H9 (cell line): Measurements from ENCODE around the gene KIAA1328. TPM values are rescaled to one million over a fixed set of nuclear protein-coding genes. Genes with fewer than 3 reads are reported as not detected.

ENCODE experiments used
- DNase-seq: peaks from one replicate; pipeline ENCODE4 v3.0.0-alpha.2; 2017
- H2AFZ ChIP-seq: one replicate; pipeline ENCODE4 v1.6.1; 2013; ENCODE audit warnings: mild to moderate bottlenecking, low read length, control low read depth, moderate library complexity
- H2AK5ac ChIP-seq: 2 replicates; pipeline ENCODE4 v1.6.1; 2013; ENCODE audit warnings: low read length, control low read depth, mixed read lengths; ENCODE audit not compliant: insufficient read length
- H2BK120ac ChIP-seq: one replicate; pipeline ENCODE4 v1.6.1; 2013; ENCODE audit warnings: low read depth, mild to moderate bottlenecking, low read length, control low read depth, inconsistent platforms; ENCODE audit not compliant: poor library complexity, severe bottlenecking
- H2BK12ac ChIP-seq: 2 replicates; pipeline ENCODE4 v1.6.1; 2013; ENCODE audit warnings: low read length, control low read depth, mixed read lengths, low read depth; ENCODE audit not compliant: insufficient read length
- H2BK15ac ChIP-seq: 2 replicates; pipeline ENCODE4 v1.6.1; 2013; ENCODE audit warnings: low read depth, low read length, control low read depth
- H2BK20ac ChIP-seq: one replicate; pipeline ENCODE4 v1.6.1; 2013; ENCODE audit warnings: low read depth, mild to moderate bottlenecking, low read length, control low read depth, inconsistent platforms; ENCODE audit not compliant: poor library complexity, severe bottlenecking
- H2BK5ac ChIP-seq: 2 replicates; pipeline ENCODE4 v1.6.1; 2013; ENCODE audit warnings: low read length, control low read depth, mixed read lengths; ENCODE audit not compliant: insufficient read length
- H3K14ac ChIP-seq: 2 replicates; pipeline ENCODE4 v1.6.1; 2013; ENCODE audit warnings: low read length, control low read depth; ENCODE audit not compliant: insufficient read depth
- H3K18ac ChIP-seq: 2 replicates; pipeline ENCODE4 v1.6.1; 2013; ENCODE audit warnings: low read depth, mild to moderate bottlenecking, mixed read lengths, low read length, control low read depth; ENCODE audit not compliant: insufficient read length
- H3K23ac ChIP-seq: 2 replicates; pipeline ENCODE4 v1.6.1; 2013; ENCODE audit warnings: low read length, control low read depth, mixed read lengths, low read depth; ENCODE audit not compliant: insufficient read length
- H3K23me2 ChIP-seq: 2 replicates; pipeline ENCODE4 v1.6.1; 2013; ENCODE audit warnings: low read depth, mild to moderate bottlenecking, mixed read lengths, low read length, control low read depth; ENCODE audit not compliant: insufficient read length, poor library complexity, severe bottlenecking
- H3K27ac ChIP-seq: 2 replicates; pipeline ENCODE4 v1.5.1; 2013; ENCODE audit warnings: low read length, control low read depth, mixed read lengths, low read depth; ENCODE audit not compliant: insufficient read length
- H3K27me3 ChIP-seq: 2 replicates; pipeline ENCODE4 v1.6.1; 2013; ENCODE audit warnings: low read length, control low read depth, inconsistent platforms; ENCODE audit not compliant: insufficient read depth
- H3K4ac ChIP-seq: 2 replicates; pipeline ENCODE4 v1.6.1; 2013; ENCODE audit warnings: low read depth, mild to moderate bottlenecking, control low read depth, inconsistent platforms, low read length, moderate library complexity
- H3K4me1 ChIP-seq: 2 replicates; pipeline ENCODE4 v1.6.1; 2013; ENCODE audit warnings: low read length, control low read depth, inconsistent platforms; ENCODE audit not compliant: insufficient read depth
- H3K4me2 ChIP-seq: 2 replicates; pipeline ENCODE4 v1.6.1; 2013; ENCODE audit warnings: low read length, control low read depth, mixed read lengths; ENCODE audit not compliant: insufficient read length, insufficient read depth
- H3K56ac ChIP-seq: 2 replicates; pipeline ENCODE4 v1.6.1; 2013; ENCODE audit warnings: low read depth, mild to moderate bottlenecking, mixed read lengths, low read length, control low read depth; ENCODE audit not compliant: insufficient read length
- H3K79me1 ChIP-seq: 2 replicates; pipeline ENCODE4 v1.6.1; 2013; ENCODE audit warnings: low read depth, mild to moderate bottlenecking, moderate library complexity, low read length, control low read depth, inconsistent platforms; ENCODE audit not compliant: insufficient read depth, poor library complexity, severe bottlenecking
- H3K79me2 ChIP-seq: 2 replicates; pipeline ENCODE4 v1.6.1; 2013; ENCODE audit warnings: low read length, control low read depth, inconsistent platforms; ENCODE audit not compliant: insufficient read depth
- H3K9ac ChIP-seq: 2 replicates; pipeline ENCODE4 v1.6.1; 2013; ENCODE audit warnings: low read length, control low read depth, mixed read lengths; ENCODE audit not compliant: insufficient read length; ENCODE audit errors: extremely low read depth
- H3K9me3 ChIP-seq: one replicate; pipeline ENCODE4 v1.6.1; 2013; ENCODE audit warnings: low read depth, low read length, inconsistent platforms; ENCODE audit not compliant: control insufficient read depth
- H3T11ph ChIP-seq: one replicate; pipeline ENCODE4 v1.6.1; 2013; ENCODE audit warnings: mild to moderate bottlenecking, low read length, control low read depth, inconsistent platforms
- H4K20me1 ChIP-seq: one replicate; pipeline ENCODE4 v1.6.1; 2013; ENCODE audit not compliant: control insufficient read depth, insufficient read length, insufficient read depth
- H4K5ac ChIP-seq: 2 replicates; pipeline ENCODE4 v1.6.1; 2013; ENCODE audit warnings: low read depth, mild to moderate bottlenecking, mixed read lengths, low read length, control low read depth; ENCODE audit not compliant: insufficient read length
- H4K8ac ChIP-seq: replicated peaks from 2 replicates; pipeline ENCODE4 v1.6.1; 2013; ENCODE audit warnings: low read length, control low read depth, mixed read lengths, low read depth; ENCODE audit not compliant: insufficient read length
- H4K91ac ChIP-seq: 2 replicates; pipeline ENCODE4 v1.6.1; 2013; ENCODE audit warnings: low read depth, mild to moderate bottlenecking, moderate library complexity, mixed read lengths, low read length, control low read depth; ENCODE audit not compliant: insufficient read length
- H3K27ac Mint-ChIP-seq, 3 experiments: 2 replicates in 2 of 3; 3 replicates in 1 of 3; pipeline ENCODE4 v1.8.0; 2020 to 2021; ENCODE audit warnings: mixed read lengths in 3 of 3, mild to moderate bottlenecking in 1 of 3, moderate library complexity in 1 of 3
- H3K27me3 Mint-ChIP-seq: 2 replicates; pipeline ENCODE4 v1.8.0; 2021; ENCODE audit warnings: low read depth, mild to moderate bottlenecking, moderate library complexity, mixed read lengths
- H3K36me3 Mint-ChIP-seq, 3 experiments: 2 replicates in 2 of 3; 3 replicates in 1 of 3; pipeline ENCODE4 v1.8.0; 2020 to 2021; ENCODE audit warnings: low read depth in 3 of 3, mixed read lengths in 3 of 3; ENCODE audit not compliant: insufficient read depth in 1 of 3
- H3K4me1 Mint-ChIP-seq, 2 experiments: 2 replicates each; pipeline ENCODE4 v1.8.0; 2020; ENCODE audit warnings: mixed read lengths in 2 of 2
- H3K4me3 Mint-ChIP-seq, 2 experiments: 2 replicates in 1 of 2; 3 replicates in 1 of 2; pipeline ENCODE4 v1.8.0; 2020 to 2021; ENCODE audit warnings: mild to moderate bottlenecking in 2 of 2, mixed read lengths in 2 of 2, moderate library complexity in 1 of 2
- H3K9me3 Mint-ChIP-seq, 2 experiments: 2 replicates in 1 of 2; 3 replicates in 1 of 2; pipeline ENCODE4 v1.8.0; 2020; ENCODE audit warnings: mild to moderate bottlenecking in 2 of 2, mixed read lengths in 2 of 2, moderate library complexity in 1 of 2
- WGBS: extraction: QIAGEN DNeasy Blood & Tissue Kit; methylation state at CpG from one replicate; pipeline ENCODE4 v1.1.7; 2013; ENCODE audit warnings: missing lambda C conversion rate, low lambda C conversion rate, mixed read lengths; ENCODE audit not compliant: insufficient read length; ENCODE audit errors: extremely low coverage; 5-methylcytosine and 5-hydroxymethylcytosine counted together
- total RNA-seq: library from RNA; stranded (reverse); gene quantifications from 2 replicates; pipeline ENCODE4 v1.2.1, GENCODE V29; 2021
- TF ChIP-seq, protein P1 (sequence below): fragments of 200-600 bp; sonication (generic); conservative IDR thresholded peaks from 3 replicates; pipeline ENCODE4 v1.8.0; 2021; ENCODE audit warnings: antibody characterized with exemption, mild to moderate bottlenecking

Gene KIAA1328
- total RNA-seq, 1 experiment from 2014 or later = 4.9 TPM

DNA sequence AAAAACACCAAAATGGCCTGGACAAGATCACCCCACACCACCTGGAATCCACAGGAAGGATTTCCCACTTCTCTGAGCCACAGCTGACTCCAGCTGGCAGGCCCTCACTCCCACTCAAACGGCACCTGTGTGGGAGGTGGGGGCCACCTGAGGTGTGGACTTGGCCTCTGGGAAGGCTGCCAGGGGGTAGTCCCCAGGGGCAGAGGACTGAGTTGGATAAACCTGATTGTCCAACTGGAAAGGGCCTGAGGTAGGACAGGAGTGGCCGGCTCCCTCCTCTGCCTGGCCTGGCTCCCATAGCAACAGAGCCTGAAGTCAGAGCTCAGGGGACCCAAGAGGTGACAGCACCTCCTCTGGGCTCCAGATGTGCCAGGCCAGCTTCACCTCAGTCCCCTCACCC, 436.5 kb downstream of the KIAA1328 start:
- Histone ChIP-seq H2AK5ac (no peak overlapping the region), H4K5ac (no peak overlapping the region), H3K14ac (no peak overlapping the region; the same call in 1 of the 2 replicates), H2BK120ac (no peak overlapping the region), H3K23me2 (no peaks in the 10 kb centered on the region), H2BK5ac (no peak overlapping the region), H3K27me3 (no peaks in the 10 kb centered on the region), H2BK15ac (no peak overlapping the region), H3K18ac (no peak overlapping the region), H3K23ac (no peak overlapping the region), H3K4me1 (no peaks in the 10 kb centered on the region), H2BK20ac (no peak overlapping the region), H3K79me2 (no peaks in the 10 kb centered on the region), H3K4me2 (no peak overlapping the region), H3K27ac (no peak overlapping the region), H2BK12ac (no peak overlapping the region), H3K4ac (no peak overlapping the region), H3K56ac (no peak overlapping the region), H3K9me3 (no peaks in the 10 kb centered on the region), H4K8ac (no peak overlapping the region), H2AFZ (no peak overlapping the region), H4K20me1 (no peaks in the 10 kb centered on the region), H4K91ac (no peak overlapping the region), H3K9ac (no peak overlapping the region), H3T11ph (no peak overlapping the region), H3K79me1 (no peaks in the 10 kb centered on the region)
- Mint-ChIP-seq H3K27ac (no peak overlapping the region), H3K4me1 (no peaks in the 10 kb centered on the region), H3K4me3 (no peak overlapping the region; a peak in 1 of 5 replicates), H3K9me3 (peaks cover 0 to 2% of the 10 kb centered on the region in 2 experiments; a peak in 2 of 5 replicates), H3K27me3 (peaks cover 36% of the 10 kb centered on the region), H3K36me3 (no peaks in the 10 kb centered on the region)
- WGBS = no CpG with 5 or more reads among the region's 2 CpGs
- TF ChIP-seq, protein P1, sequence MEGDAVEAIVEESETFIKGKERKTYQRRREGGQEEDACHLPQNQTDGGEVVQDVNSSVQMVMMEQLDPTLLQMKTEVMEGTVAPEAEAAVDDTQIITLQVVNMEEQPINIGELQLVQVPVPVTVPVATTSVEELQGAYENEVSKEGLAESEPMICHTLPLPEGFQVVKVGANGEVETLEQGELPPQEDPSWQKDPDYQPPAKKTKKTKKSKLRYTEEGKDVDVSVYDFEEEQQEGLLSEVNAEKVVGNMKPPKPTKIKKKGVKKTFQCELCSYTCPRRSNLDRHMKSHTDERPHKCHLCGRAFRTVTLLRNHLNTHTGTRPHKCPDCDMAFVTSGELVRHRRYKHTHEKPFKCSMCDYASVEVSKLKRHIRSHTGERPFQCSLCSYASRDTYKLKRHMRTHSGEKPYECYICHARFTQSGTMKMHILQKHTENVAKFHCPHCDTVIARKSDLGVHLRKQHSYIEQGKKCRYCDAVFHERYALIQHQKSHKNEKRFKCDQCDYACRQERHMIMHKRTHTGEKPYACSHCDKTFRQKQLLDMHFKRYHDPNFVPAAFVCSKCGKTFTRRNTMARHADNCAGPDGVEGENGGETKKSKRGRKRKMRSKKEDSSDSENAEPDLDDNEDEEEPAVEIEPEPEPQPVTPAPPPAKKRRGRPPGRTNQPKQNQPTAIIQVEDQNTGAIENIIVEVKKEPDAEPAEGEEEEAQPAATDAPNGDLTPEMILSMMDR = no peak
- no peak for DNase-seq
